HG03196 (cell line): ENCODE results near the gene NAV3.

ENCODE experiments used
- ATAC-seq: cut with Tn5 transposase; IDR thresholded peaks from one replicate; pipeline ENCODE4 v1.9.1; 2021; ENCODE audit not compliant: unreplicated experiment

The NAV3 gene

GRCh38 chr12:77974645-77975044 lies 144.0 kb downstream of the NAV3 start:
- no peak for ATAC-seq

GRCh38 chr12:77979597-77980250 lies 149.0 kb downstream of the NAV3 start:
- no peak for ATAC-seq

- ATAC-seq: no peak
Measured at GRCh38 chr12:77980782-77981181, 150.1 kb downstream of the NAV3 start.

- no peak for ATAC-seq
Measured at GRCh38 chr12:77983859-77984258, 153.2 kb downstream of the NAV3 start.

GRCh38 chr12:77992760-77993159 lies 162.1 kb downstream of the NAV3 start:
- ATAC-seq: no peak

GRCh38 chr12:77993658-77994057 lies 163.0 kb downstream of the NAV3 start:
- ATAC-seq: no peak

- ATAC-seq: peak; percentile 78
Measured at GRCh38 chr12:77995436-77996167, 164.9 kb downstream of the NAV3 start.

- no peak for ATAC-seq
Measured at GRCh38 chr12:77996670-77997069, 166.0 kb downstream of the NAV3 start.

GRCh38 chr12:77998236-77998786 lies 167.6 kb downstream of the NAV3 start:
- no peak for ATAC-seq

GRCh38 chr12:77999074-77999715 lies 168.5 kb downstream of the NAV3 start:
- peak; percentile 74 for ATAC-seq

GRCh38 chr12:78002878-78003277 lies 172.2 kb downstream of the NAV3 start:
- no peak for ATAC-seq

GRCh38 chr12:78004249-78005093 lies 173.8 kb downstream of the NAV3 start:
- ATAC-seq: no peak

- ATAC-seq: no peak
Measured at GRCh38 chr12:78005094-78005492, 174.4 kb downstream of the NAV3 start.

- ATAC-seq: no peak
Measured at GRCh38 chr12:78007173-78007572, 176.5 kb downstream of the NAV3 start.

GRCh38 chr12:78009031-78009430 lies 178.3 kb downstream of the NAV3 start:
- ATAC-seq: no peak

- ATAC-seq: no peak
Measured at GRCh38 chr12:78018171-78018910, 187.6 kb downstream of the NAV3 start.

GRCh38 chr12:78018939-78019338 lies 188.2 kb downstream of the NAV3 start:
- no peak for ATAC-seq

- no peak for ATAC-seq
Measured at GRCh38 chr12:78028426-78028825, 197.7 kb downstream of the NAV3 start.

- ATAC-seq: no peak
Measured at GRCh38 chr12:78034025-78034424, 203.3 kb downstream of the NAV3 start.

GRCh38 chr12:78035901-78036606 lies 205.4 kb downstream of the NAV3 start:
- no peak for ATAC-seq
